Occipital lobe (tissue), 2 donors: ENCODE data around the gene IL17RC. TPM values are rescaled to one million over a fixed set of nuclear protein-coding genes. Genes with fewer than 3 reads are reported as not detected.

Experiments used
- DNase-seq: peaks from one replicate; lab custom pipeline; 2025; lab: John Stamatoyannopoulos, UW
- total RNA-seq: library from RNA; depleted of rRNA; stranded (reverse); fragments of >200 nt; gene quantifications from one replicate; pipeline ENCODE4 v1.2.3, GENCODE V29; 2014

IL17RC gene
- total RNA-seq, 1 donor from 2014 or later = 4.5 TPM

GRCh38 chr3:9944271-9944670 is 27.4 kb downstream of the IL17RC start:
- DNase-seq = peak; percentile 58

- no peak for DNase-seq
These were observed 28.5 kb downstream of the IL17RC start for GRCh38 chr3:9945358-9945757.

- DNase-seq = peak; percentile 61
These were observed 29.5 kb downstream of the IL17RC start for GRCh38 chr3:9946112-9947024.

GRCh38 chr3:9947025-9947995 is 30.4 kb downstream of the IL17RC start:
- DNase-seq = peak; percentile 51

- no peak for DNase-seq
These were observed 31.7 kb downstream of the IL17RC start for GRCh38 chr3:9948586-9948985.

- no peak for DNase-seq
These were observed 32.2 kb downstream of the IL17RC start for GRCh38 chr3:9949115-9949514.

GRCh38 chr3:9949626-9950025 is 32.7 kb downstream of the IL17RC start:
- DNase-seq = no peak

- no peak for DNase-seq
These were observed 34.2 kb downstream of the IL17RC start for GRCh38 chr3:9951126-9951525.

GRCh38 chr3:9951598-9951961 is 34.7 kb downstream of the IL17RC start:
- DNase-seq = no peak

GRCh38 chr3:9951962-9952805 is 35.3 kb downstream of the IL17RC start, which contains the start of gene PRRT3:
Gene PRRT3 (minus strand): TSS chr3:9952408. CDS start chr3:9950115, 2,293 bp downstream.
- DNase-seq = peak; percentile 38

GRCh38 chr3:9955067-9955502 is 38.2 kb downstream of the IL17RC start:
- DNase-seq = no peak

GRCh38 chr3:9955611-9956352 is 38.9 kb downstream of the IL17RC start:
- no peak for DNase-seq

- no peak for DNase-seq
These were observed 40.3 kb downstream of the IL17RC start for GRCh38 chr3:9957214-9957613.

GRCh38 chr3:9965200-9965875 is 48.4 kb downstream of the IL17RC start:
- no peak for DNase-seq

- no peak for DNase-seq
These were observed 49.9 kb downstream of the IL17RC start for GRCh38 chr3:9966841-9967240.

GRCh38 chr3:9969632-9970019 is 52.7 kb downstream of the IL17RC start:
- DNase-seq = no peak

GRCh38 chr3:9970020-9970652 is 53.2 kb downstream of the IL17RC start:
- DNase-seq = no peak

GRCh38 chr3:9976721-9977709 is 60.1 kb downstream of the IL17RC start:
- DNase-seq = peak; percentile 16
